ENCODE measurements around the gene KCNMA1. TPM values are rescaled to one million over a fixed set of nuclear protein-coding genes. Genes with fewer than 3 reads are reported as not detected.

Gene KCNMA1
- total RNA-seq, 3 donors from 2014 or later: 45.4 to 312 (median 62.4) TPM

- Histone ChIP-seq H3K9me3 (no peaks in the 10 kb centered on the region), H3K4me1 (ENCODE audit: low read depth) (no peaks in the 10 kb centered on the region), H3K4me3 (no peak overlapping the region), H3K36me3 (ENCODE audit: low read depth) (no peaks in the 10 kb centered on the region)
- TF ChIP-seq CTCF (IDR thresholded peaks at IDR 0.05): no peak
- DNase-seq (no peak), ATAC-seq (no peak)
- intact Hi-C loops (cut with DNase I, micrococcal nuclease): loop anchor here (5.0 to 10.0 kb wide), 2 partner anchors 221 to 241 kb away; partner anchors contain the start of gene KCNMA1 (in 1 of the 2)
These were observed 241.3 kb downstream of the KCNMA1 start for GRCh38 chr10:77396290-77396689.

GRCh38 chr10:77393821-77394501 lies 243.6 kb downstream of the KCNMA1 start:
- Histone ChIP-seq H3K4me1 (ENCODE audit: low read depth) (no peaks in the 10 kb centered on the region), H3K4me3 (no peak overlapping the region), H3K9me3 (no peaks in the 10 kb centered on the region), H3K36me3 (ENCODE audit: low read depth) (no peaks in the 10 kb centered on the region)
- ATAC-seq: peak; percentile 30
- no peak for TF ChIP-seq CTCF (IDR thresholded peaks at IDR 0.05)
- DNase-seq: no peak
- intact Hi-C loops (cut with DNase I, micrococcal nuclease): loop anchor here in 1 of 2 donors (5.0 to 10.0 kb wide), 2 partner anchors 219 to 248 kb away; no protein-coding TSS in a partner anchor

GRCh38 chr10:77393411-77393810 lies 244.2 kb downstream of the KCNMA1 start:
- Histone ChIP-seq H3K9me3 (no peaks in the 10 kb centered on the region), H3K4me3 (no peak overlapping the region), H3K4me1 (ENCODE audit: low read depth) (no peaks in the 10 kb centered on the region), H3K36me3 (ENCODE audit: low read depth) (no peaks in the 10 kb centered on the region)
- ATAC-seq: no peak
- no peak for DNase-seq
- TF ChIP-seq CTCF (IDR thresholded peaks at IDR 0.05): no peak
- intact Hi-C loops (cut with DNase I, micrococcal nuclease): loop anchor here in 1 of 2 donors (5.0 to 10.0 kb wide), 2 partner anchors 219 to 249 kb away; no protein-coding TSS in a partner anchor

GRCh38 chr10:77392851-77393250 lies 244.8 kb downstream of the KCNMA1 start:
- DNase-seq: no peak
- TF ChIP-seq CTCF (IDR thresholded peaks at IDR 0.05): no peak
- intact Hi-C loops (cut with DNase I, micrococcal nuclease): loop anchor here in 1 of 2 donors (5.0 to 10.0 kb wide), 2 partner anchors 218 to 249 kb away; no protein-coding TSS in a partner anchor
- Histone ChIP-seq H3K4me1 (ENCODE audit: low read depth) (no peaks in the 10 kb centered on the region), H3K36me3 (ENCODE audit: low read depth) (no peaks in the 10 kb centered on the region), H3K4me3 (no peak overlapping the region), H3K9me3 (no peaks in the 10 kb centered on the region)
- ATAC-seq: peak; percentile 57

- ATAC-seq (no peak), DNase-seq (no peak)
- TF ChIP-seq CTCF (IDR thresholded peaks at IDR 0.05): no peak
- intact Hi-C loops (cut with DNase I, micrococcal nuclease): loop anchor here in 1 of 2 donors (5.0 to 10.0 kb wide), 2 partner anchors 217 to 250 kb away; no protein-coding TSS in a partner anchor
- H3K9me3 ChIP-seq: no peaks in the 10 kb centered on the region
- no peaks in the 10 kb centered on the region for H3K4me1 ChIP-seq (ENCODE audit: low read depth)
- H3K4me3 ChIP-seq: no peak overlapping the region
- no peaks in the 10 kb centered on the region for H3K36me3 ChIP-seq (ENCODE audit: low read depth)
These were observed 245.3 kb downstream of the KCNMA1 start for GRCh38 chr10:77392236-77392721.
